Neutrophil (primary cell): Measurements from ENCODE around the gene MYBL2.

Experiments used
- H3K27ac ChIP-seq: fragments of 200-600 bp; sonication (generic); 2 replicates; pipeline ENCODE4 v1.5.1; 2016; ENCODE audit warnings: mild to moderate bottlenecking, moderate library complexity
- H3K27me3 ChIP-seq: fragments of 200-600 bp; sonication (generic); 2 replicates; pipeline ENCODE4 v1.6.0; 2016; ENCODE audit warnings: mild to moderate bottlenecking
- H3K36me3 ChIP-seq: fragments of 200-600 bp; sonication (generic); 2 replicates; pipeline ENCODE4 v1.5.1; 2017
- H3K4me1 ChIP-seq, 2 experiments: fragments of 200-600 bp in 1 of 2; sonication (generic) in 1 of 2; 1 replicate in 1 of 2; 2 replicates in 1 of 2; pipeline versions ENCODE4 v1.5.1 to v1.6.1; 2013 to 2016; ENCODE audit warnings: low read depth in 1 of 2, low read length in 1 of 2, mild to moderate bottlenecking in 1 of 2, moderate library complexity in 1 of 2; ENCODE audit not compliant: control insufficient read depth in 1 of 2, insufficient read depth in 1 of 2
- H3K4me3 ChIP-seq, 2 experiments: fragments of 200-600 bp in 1 of 2; sonication (generic) in 1 of 2; 1 replicate in 1 of 2; 2 replicates in 1 of 2; pipeline ENCODE4 v1.5.1; 2013 to 2016; ENCODE audit warnings: low read depth in 1 of 2, low read length in 1 of 2, mild to moderate bottlenecking in 1 of 2, moderate library complexity in 1 of 2
- H3K9me3 ChIP-seq: fragments of 200-600 bp; sonication (generic); 2 replicates; pipeline ENCODE4 v1.5.1; 2016
- TF ChIP-seq, protein P1 (sequence below): fragments of 200-600 bp; sonication (generic); IDR thresholded peaks from 2 replicates; pipeline ENCODE4 v1.5.1; 2016; ENCODE audit warnings: antibody characterized with exemption

MYBL2 gene

DNA sequence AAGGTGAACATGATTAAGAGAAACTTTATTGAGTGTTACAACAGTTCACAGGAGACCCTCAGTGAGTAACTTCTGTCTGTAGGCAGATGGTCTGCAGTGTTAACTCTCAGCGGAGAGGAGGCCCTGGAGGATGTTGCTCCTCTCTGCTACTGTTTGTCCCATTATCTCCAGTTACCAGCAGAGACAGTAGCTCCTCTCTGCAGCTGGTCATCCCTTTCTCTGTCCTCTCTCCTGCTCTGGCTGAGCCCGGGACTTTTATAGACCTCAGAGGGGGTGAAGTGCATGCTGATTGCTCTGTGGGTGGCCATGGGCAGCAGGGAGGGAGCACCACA, 54.1 kb downstream of the MYBL2 start:
- Histone ChIP-seq H3K4me3 (no peak overlapping the region), H3K9me3 (no peaks in the 10 kb centered on the region), H3K36me3 (peaks cover 12% of the 10 kb centered on the region), H3K27ac (no peak overlapping the region), H3K27me3 (no peaks in the 10 kb centered on the region), H3K4me1 (peaks cover 4 to 17% of the 10 kb centered on the region in 2 experiments)
- TF ChIP-seq, protein P1, sequence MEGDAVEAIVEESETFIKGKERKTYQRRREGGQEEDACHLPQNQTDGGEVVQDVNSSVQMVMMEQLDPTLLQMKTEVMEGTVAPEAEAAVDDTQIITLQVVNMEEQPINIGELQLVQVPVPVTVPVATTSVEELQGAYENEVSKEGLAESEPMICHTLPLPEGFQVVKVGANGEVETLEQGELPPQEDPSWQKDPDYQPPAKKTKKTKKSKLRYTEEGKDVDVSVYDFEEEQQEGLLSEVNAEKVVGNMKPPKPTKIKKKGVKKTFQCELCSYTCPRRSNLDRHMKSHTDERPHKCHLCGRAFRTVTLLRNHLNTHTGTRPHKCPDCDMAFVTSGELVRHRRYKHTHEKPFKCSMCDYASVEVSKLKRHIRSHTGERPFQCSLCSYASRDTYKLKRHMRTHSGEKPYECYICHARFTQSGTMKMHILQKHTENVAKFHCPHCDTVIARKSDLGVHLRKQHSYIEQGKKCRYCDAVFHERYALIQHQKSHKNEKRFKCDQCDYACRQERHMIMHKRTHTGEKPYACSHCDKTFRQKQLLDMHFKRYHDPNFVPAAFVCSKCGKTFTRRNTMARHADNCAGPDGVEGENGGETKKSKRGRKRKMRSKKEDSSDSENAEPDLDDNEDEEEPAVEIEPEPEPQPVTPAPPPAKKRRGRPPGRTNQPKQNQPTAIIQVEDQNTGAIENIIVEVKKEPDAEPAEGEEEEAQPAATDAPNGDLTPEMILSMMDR, result no peak

DNA sequence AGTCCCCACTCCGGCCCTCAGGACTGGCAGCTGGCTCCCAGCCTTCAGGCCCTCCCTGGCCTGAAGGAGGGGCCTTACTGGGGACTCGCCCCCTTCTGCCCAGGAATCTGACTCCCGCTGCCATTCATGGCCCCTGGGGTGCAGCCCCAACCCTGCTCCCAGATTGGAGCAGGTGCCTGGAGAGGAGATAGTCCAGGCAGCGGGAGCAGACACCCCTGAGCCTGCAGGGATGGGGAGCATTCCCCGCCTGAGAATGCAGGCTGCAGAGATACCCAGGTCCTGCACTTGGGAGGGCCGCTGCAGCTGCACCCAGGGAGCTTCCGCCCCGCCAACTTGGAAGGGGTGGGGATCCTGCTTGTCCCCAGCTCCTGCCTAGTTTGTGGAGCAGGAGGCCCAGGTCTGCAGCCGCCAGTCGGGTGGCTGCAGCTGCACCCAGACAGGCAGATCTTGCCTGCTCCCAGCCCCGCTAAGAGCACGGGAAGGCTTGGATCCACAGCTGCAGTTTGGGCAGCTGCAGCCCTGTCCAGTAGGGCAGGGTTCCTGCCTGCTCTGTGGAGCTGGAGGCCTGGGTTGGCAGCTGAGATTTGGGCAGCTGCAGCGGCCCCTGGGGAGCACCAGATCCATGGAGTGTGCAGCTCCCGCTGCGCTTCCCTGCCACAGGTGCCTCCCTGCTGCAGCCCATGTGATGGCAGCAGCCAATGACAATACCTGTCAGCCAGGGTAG, 54.7 kb downstream of the MYBL2 start:
- H3K27ac ChIP-seq, result no peak overlapping the region
- TF ChIP-seq, protein P1, result no peak
- peaks cover 7% of the 10 kb centered on the region for H3K36me3 ChIP-seq
- H3K4me1 ChIP-seq, result peaks cover 4 to 17% of the 10 kb centered on the region in 2 experiments
- H3K9me3 ChIP-seq, result no peaks in the 10 kb centered on the region
- H3K27me3 ChIP-seq, result no peaks in the 10 kb centered on the region
- no peak overlapping the region for H3K4me3 ChIP-seq

DNA sequence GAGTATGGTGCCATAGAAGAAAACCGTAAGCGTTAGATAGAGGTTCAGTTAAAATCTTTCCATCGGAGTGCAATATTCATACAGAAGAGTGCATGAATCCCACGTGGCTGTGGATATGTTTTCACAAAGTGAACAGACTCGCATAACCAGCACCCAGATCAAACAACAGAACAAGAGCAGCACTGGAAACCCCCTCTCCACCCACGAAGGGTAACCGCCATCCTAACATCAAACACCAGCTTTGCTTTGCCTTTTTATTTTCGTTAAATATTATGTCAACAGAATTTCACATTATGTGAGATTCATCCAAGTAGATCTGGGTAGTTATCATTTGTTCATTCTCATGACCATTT, 55.2 kb downstream of the MYBL2 start:
- Histone ChIP-seq H3K27me3 (no peaks in the 10 kb centered on the region), H3K4me3 (no peak overlapping the region), H3K36me3 (peaks cover 1% of the 10 kb centered on the region), H3K9me3 (no peaks in the 10 kb centered on the region), H3K4me1 (peaks cover 4 to 17% of the 10 kb centered on the region in 2 experiments), H3K27ac (no peak overlapping the region)
- TF ChIP-seq, protein P1, result no peak

DNA sequence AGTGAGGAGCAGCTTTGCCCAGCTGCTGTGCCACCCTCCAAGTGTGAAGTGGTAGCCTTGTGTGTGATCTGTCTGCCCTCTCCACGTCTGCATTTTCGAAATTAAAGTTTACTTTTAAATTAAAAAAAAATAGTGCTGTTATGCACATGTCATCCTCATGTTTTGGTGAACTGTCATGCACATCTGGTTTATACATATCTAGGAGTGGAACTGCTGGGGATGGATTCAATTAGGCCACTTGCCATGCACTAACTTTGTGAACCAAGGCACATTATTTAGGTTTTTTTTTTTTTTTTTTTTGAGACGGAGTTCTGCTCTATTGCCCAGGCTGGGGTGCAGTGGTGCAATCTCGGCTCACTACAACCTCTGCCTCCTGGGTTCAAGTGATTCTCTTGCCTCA, 56.3 kb downstream of the MYBL2 start:
- no peaks in the 10 kb centered on the region for H3K9me3 ChIP-seq
- peaks cover 4 to 17% of the 10 kb centered on the region in 2 experiments for H3K4me1 ChIP-seq
- no peak overlapping the region for H3K27ac ChIP-seq
- TF ChIP-seq, protein P1, result no peak
- H3K27me3 ChIP-seq, result no peaks in the 10 kb centered on the region
- H3K36me3 ChIP-seq, result no peaks in the 10 kb centered on the region
- H3K4me3 ChIP-seq, result no peak overlapping the region

DNA sequence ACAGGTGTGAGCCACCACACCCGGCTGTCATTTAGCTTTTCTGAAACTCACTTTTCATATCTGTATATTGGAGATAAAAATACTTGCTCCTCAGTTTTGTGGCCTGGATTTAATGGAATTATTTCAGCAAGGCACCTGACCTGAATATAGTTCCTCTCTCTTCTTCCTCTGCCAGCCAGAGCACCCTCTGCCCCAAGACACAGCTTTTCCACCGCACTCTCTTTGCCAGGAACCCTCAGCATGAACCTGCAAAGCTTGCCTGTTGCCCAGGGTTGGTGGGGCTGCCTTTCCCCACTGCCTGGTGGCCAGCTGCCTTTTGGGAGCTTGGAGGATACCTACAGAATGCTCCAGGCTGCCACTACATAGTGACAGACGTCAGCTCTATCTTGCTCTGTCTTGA, 56.8 kb downstream of the MYBL2 start:
- H3K4me3 ChIP-seq, result no peak overlapping the region
- no peaks in the 10 kb centered on the region for H3K36me3 ChIP-seq
- TF ChIP-seq, protein P1, result no peak
- H3K4me1 ChIP-seq, result peaks cover 4 to 19% of the 10 kb centered on the region in 2 experiments
- no peaks in the 10 kb centered on the region for H3K27me3 ChIP-seq
- no peaks in the 10 kb centered on the region for H3K9me3 ChIP-seq
- no peak overlapping the region for H3K27ac ChIP-seq

DNA sequence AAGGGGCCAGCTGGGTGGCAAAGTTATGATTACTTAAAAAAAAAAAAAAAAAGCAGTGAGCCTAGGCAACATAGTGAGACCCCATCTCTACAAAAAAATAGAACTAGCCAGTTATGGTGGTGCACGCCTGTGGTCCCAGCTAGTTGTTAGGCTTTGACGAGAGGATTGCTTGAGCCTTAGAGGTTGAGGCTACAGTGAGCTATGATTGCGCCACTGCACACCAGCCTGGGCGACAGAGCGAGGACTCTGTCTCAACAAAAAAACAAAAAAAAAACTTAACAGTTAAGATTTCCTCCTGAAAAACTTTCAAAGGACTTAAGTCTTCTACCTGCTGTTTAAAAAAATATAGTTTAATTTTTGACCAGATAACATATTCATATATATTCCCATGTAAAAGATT, 57.5 kb downstream of the MYBL2 start:
- Histone ChIP-seq H3K27ac (no peak overlapping the region), H3K4me3 (no peak overlapping the region), H3K4me1 (peaks cover 8 to 25% of the 10 kb centered on the region in 2 experiments), H3K36me3 (no peaks in the 10 kb centered on the region), H3K27me3 (no peaks in the 10 kb centered on the region), H3K9me3 (no peaks in the 10 kb centered on the region)
- TF ChIP-seq, protein P1, result no peak
